Skin epidermis (tissue), 12 donors: ENCODE data around the gene CTAG1A.
"Not testable (repeated sequence)": the region's sequence is repeated elsewhere in the genome, so short reads cannot be mapped to it uniquely, and the experiment has no call there.

Experiments used
- H3K27ac ChIP-seq, 21 experiments: fragments of 200-600 bp; sonication (generic) in 11 of 21; one replicate each; pipeline ENCODE4 v1.5.0; 2020; ENCODE audit warnings: mild to moderate bottlenecking in 3 of 21, inconsistent platforms in 2 of 21, moderate library complexity in 2 of 21
- H3K4me3 ChIP-seq, 7 experiments: fragments of 200-600 bp; sonication (generic) in 2 of 7; one replicate each; pipeline ENCODE4 v1.5.0; 2020; ENCODE audit warnings: inconsistent platforms in 2 of 7, mild to moderate bottlenecking in 2 of 7, moderate library complexity in 1 of 7

Gene CTAG1A

DNA sequence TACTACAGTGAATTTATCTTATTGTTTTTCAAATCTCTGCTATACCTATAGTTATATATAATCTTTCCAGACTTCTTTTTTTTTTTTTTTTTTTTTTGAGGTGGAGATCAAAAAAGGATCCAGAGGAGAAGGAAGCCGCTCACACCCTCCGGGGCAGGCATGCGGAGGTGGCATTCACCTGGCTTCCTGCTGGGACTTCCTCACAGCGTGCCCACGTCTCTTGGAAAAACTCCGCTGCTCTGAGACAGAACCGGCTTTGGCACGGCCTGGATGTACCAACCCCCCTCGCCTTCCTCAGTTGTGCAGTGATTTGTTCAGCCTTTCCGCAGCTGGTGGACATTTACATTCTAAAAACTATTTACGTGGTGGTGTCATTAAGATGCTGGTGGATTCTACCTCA, 23.0 kb downstream of the CTAG1A start:
- H3K4me3 ChIP-seq, H3K27ac ChIP-seq: not testable (repeated sequence)

DNA sequence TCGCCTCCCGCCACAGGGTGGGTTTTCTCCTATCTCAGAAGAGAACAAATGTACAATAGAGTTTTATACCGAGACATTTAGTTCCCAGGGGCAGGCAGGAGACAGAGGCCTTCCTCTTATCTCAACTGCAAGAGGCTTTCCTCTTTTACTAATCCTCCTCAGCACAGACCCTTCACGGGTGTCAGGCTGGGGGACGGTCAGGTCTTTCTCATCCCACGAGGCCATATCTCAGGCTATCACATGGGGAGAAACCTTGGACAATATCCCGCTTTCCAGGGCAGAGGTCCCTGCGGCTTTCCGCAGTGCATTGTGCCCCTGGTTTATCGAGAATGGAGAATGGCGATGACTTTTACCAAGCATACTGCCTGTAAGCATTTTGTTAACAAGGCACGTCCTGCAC, 23.9 kb downstream of the CTAG1A start:
- not testable (repeated sequence) for H3K27ac ChIP-seq, H3K4me3 ChIP-seq

DNA sequence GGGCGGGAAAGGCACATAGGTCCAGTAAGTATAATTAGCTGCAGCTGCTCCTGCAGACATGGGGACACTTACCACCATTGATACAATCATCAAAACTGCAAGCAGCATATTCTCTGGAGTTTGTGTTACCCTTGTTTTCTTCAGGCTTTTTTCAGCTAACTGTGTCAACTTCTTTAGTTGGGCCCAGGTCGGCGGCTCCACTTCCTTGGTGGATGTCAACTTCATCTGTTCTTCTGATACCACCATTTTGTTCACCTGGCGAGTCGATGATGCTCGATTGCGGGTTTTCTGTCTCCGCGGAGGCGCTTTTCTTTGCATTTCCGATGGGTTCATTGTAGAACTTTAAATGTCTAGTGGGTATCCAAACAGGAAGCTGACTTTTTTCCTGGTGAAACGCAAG, 26.2 kb downstream of the CTAG1A start:
- not testable (repeated sequence) for H3K27ac ChIP-seq, H3K4me3 ChIP-seq

DNA sequence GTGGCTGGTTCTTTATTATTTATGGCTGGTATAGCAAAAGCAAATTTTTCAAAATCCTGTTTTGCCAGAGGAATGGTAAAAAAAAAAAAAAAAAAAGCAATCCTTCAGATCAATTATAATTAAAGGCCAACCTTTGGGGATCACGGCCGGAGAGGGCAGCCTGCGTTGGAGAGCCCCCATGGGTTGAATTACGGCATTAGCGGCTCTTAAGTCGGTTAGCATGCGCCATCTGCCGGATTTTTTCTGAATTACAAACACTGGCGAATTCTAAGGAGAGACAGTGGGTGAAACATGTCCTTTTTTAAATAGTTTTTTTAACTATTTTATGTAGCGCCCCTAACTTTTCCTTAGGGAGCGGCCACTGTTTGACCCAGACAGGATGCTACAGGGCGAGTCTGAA, 28.7 kb downstream of the CTAG1A start:
- not testable (repeated sequence) for H3K4me3 ChIP-seq, H3K27ac ChIP-seq

DNA sequence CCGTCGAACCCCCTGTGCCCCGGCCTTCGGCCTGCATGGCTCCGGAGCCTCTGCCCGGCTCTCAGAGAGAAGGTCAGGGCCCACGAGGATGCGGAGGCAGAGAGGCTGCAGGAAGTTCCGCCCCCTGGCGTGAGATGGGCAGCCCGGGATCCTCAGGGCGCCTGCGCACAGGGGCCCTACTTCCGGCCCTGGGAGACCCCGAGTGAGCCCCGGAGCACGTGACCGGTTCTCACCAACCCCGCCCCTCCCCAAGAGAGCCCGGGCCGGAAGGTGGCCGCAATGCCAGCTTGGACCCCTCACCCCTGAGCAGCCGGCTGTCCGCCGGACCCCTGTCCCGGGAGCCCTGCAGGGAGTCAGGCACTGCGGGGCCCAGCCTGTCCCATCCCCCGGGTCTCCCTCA, 34.2 kb downstream of the CTAG1A start, which contains the start of gene CTAG1B:
Gene CTAG1B, minus strand, starts transcription at position 101 of the 400 bp plus-strand sequence. Its CDS starts 64 bp downstream, at position 37.
- H3K4me3 ChIP-seq, H3K27ac ChIP-seq: not testable (repeated sequence)

DNA sequence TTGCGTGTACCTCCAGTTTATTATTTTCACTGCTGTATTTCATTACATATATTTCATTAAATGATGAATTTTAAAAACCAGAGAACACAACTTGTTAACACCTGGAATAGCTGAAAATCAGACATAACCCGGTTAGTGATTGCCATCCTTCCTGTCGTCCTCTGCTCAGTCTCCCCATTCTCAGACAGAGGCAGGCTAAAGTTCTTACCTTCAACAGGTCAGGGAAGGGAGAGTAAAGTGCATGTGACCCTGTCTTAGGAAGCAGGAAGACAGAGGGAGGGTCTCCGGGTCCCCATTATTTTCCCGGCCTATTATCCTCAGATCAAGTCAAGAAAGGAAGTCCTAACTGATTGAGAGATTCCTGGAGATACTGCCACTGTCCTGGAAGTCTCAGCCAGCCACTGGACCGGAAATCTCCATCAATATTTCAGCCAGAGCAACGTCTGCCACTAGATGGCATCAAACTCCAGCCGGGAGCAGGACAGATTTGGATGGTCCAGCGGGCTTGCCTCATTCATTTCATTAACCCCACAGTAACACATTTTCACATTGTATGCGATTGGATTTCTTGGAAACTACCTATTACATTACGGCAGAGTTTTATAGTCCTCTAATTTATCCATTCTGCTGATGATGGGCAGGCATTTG, 36.0 kb downstream of the CTAG1A start:
- not testable (repeated sequence) for H3K4me3 ChIP-seq, H3K27ac ChIP-seq

DNA sequence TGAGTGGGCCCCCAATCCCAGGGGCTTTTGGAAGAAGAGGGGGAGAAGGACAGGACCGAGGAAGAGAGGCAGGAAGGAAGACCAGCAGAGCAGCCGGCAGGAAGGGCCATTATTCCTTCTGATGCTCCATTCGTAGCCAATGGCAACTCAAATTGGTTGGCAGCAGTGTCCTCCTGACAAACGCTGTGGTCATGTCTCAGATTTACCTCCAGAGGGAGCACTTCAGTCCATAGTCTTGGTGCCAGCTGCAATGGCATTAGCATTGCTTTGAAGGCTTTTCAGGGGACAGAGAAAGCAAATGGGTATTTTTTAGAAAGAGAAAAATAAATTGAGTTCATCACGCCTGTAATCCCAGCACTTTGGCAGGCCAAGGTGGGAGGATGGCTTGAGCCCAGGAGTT, 44.0 kb downstream of the CTAG1A start:
- H3K27ac ChIP-seq, H3K4me3 ChIP-seq: not testable (repeated sequence)

DNA sequence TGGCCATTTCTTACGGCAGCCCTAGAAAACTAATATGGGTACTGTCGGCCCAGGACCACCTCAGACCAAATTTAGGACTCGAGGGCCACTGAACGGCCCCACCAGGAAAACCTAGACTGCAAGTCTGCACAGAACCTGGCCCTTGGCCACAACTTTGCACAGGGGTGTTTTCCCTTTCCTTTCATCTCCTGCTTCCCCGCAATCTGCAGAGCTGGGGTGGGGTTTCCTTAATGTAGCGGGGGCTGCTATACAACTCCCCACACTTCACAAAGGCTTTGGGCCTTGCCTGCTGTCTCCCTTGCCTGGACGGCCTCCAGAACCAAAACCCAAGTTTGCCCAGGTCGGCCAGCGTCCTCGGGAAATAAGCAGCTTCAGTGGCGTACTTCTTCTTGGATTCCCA, 46.0 kb downstream of the CTAG1A start:
- not testable (repeated sequence) for H3K4me3 ChIP-seq

DNA sequence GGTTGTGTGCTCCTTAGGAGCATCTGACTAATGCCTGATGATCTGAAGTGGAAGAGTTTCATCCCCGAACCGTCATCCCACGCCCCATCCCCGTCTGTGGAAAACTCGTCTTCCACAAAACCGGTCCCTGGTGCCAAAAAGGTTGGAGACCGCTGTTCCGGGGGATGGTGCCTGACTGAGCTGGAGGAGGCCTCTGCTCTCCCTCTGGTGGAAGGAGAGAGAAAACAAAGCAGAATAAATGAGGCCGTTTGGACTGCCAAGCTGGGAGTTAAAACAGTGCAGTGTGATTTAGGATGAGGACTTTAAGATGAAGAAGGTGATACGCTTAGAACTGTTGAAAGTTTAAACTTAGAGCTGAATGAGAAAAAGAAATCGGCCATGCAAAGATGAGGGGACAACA, 48.7 kb downstream of the CTAG1A start:
- H3K27ac ChIP-seq, result not testable (repeated sequence)

More for the DNA sequence above, 46.0 kb downstream of the CTAG1A start:
- not testable (repeated sequence) for H3K27ac ChIP-seq

More for the DNA sequence above, 48.7 kb downstream of the CTAG1A start:
- not testable (repeated sequence) for H3K4me3 ChIP-seq
